ENCODE measurements around the gene CD99.

Gene CD99

GRCh38 chrX:2690856-2691542 is at the start of gene CD99:
Gene CD99, plus strand, starts transcription at chrX:2691295. Its CDS starts 66 bp downstream, at chrX:2691361.
- DNase-seq (ENCODE audit: low read depth in 2 of 2): peak; percentile 74 to 83

DNA sequence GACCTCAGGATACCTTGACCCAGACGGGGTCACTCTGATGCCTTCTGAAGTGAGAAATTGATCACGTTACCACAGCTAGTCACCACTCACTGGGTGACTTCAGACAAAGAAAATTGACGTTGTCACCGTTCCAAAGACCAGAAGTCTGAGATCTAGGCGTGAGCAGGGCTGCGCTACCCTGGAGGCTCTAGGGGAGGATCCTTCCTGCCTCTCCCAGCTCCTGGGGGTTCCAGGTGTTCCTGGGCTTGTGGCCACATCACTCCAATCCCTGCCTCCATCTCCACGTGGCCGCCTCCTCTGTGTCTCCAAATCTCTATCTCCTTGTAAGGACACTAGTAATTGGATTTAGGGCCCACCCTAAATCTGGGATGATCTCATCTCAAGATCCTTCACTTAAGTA is 48.9 kb upstream of the CD99 start:
- no peak for DNase-seq (ENCODE audit: low read depth in 2 of 2)

GRCh38 chrX:2642791-2643190 is 48.3 kb upstream of the CD99 start:
- DNase-seq (ENCODE audit: low read depth in 2 of 2): no peak

GRCh38 chrX:2643880-2644279 is 47.2 kb upstream of the CD99 start:
- DNase-seq (ENCODE audit: low read depth in 2 of 2): no peak

DNA sequence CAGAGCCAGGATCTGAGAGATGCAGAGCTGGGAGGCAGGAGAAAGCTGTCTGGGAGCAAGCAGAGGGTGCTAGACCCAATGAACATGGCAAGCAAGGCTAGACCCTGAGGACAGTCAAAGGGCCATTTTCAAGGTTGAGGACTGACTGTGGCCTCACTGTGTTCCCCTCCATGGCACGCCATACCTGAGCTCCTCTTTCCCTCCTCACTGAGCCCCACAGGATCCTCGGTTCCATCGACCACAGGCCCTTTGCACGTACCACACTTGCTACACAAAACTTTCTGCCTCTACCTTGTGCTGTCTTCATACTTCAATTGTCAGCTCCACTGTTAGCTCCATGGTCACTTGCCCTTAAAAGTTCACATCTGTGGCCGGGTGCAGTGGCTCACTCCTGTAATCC is 45.5 kb upstream of the CD99 start:
- DNase-seq (ENCODE audit: low read depth in 2 of 2): no peak

DNA sequence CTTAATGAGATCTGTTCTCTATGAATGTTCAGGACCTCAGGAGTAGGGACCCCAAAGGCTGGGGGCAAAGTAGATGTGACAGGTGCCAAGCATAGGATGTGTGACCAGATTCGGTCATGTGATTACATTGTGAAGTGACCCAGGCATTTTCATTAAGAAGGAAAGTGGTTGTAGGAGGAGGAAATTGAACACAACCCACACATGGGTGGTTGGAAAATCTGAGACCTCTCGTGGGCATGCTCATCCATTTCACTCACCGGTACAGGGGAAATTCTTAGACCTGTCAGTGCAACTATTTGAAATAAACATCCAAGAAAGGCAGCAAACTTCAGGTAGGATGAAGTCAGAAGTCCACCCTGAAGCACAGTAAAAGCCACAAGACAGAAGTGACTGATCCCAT is 43.5 kb upstream of the CD99 start:
- DNase-seq (ENCODE audit: low read depth in 2 of 2): no peak

GRCh38 chrX:2650037-2650436 is 41.1 kb upstream of the CD99 start:
- DNase-seq (ENCODE audit: low read depth in 2 of 2): no peak

- no peak for DNase-seq (ENCODE audit: low read depth in 2 of 2)
Observed at GRCh38 chrX:2650865-2651264, 40.2 kb upstream of the CD99 start.

DNA sequence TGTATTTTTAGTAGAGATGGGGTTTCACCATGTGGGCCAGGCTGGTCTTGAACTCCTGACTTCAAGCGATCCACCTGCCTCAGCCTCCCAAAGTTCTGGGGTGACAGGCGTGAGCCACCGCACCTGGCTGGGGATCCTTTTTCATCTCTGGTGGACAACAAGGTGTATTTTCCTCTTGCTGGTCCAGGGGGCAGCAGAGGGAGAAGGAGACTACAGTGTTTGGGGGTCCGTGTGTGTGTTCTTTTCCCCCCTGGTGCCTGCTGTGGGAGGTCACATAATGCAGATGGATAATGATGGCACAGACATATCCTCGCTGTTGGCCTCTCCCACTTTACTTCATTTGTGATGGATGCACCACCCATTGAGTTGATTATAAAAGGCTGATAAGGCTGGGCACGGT is 39.0 kb upstream of the CD99 start:
- no peak for DNase-seq (ENCODE audit: low read depth in 2 of 2)

- no peak for DNase-seq (ENCODE audit: low read depth in 2 of 2)
Observed at GRCh38 chrX:2654436-2655340, 36.4 kb upstream of the CD99 start.

DNA sequence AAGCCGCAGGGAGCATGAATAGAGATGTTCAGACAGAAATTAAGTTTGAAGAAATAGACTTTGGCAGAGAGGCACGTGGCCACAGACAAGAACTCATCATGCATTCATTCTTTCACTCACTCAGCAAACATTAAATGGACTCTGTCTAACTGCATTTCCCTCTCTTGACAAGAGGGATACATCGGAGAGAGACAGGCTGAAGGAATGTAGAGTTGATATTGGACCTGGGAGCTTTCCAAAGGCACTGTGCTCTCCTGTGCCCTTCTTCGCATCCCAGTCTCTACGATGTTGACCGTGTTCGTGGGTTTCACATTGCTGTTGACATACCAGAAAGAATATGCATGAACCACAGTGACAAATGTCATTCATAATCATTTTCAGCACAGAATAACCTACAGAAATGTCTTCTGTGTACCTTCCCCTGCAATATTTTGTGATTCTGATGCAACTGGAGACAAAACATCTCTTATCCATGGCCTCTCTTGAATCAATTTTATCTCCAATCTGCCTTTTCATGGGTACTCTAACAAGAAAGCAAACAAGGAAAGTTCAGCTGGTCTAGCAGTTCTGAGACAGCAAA is 34.7 kb upstream of the CD99 start:
- no peak for DNase-seq (ENCODE audit: low read depth in 2 of 2)

GRCh38 chrX:2657532-2658113 is 33.5 kb upstream of the CD99 start:
- no peak for DNase-seq (ENCODE audit: low read depth in 2 of 2)

- no peak for DNase-seq (ENCODE audit: low read depth in 2 of 2)
Observed at GRCh38 chrX:2658585-2659292, 32.4 kb upstream of the CD99 start.

DNA sequence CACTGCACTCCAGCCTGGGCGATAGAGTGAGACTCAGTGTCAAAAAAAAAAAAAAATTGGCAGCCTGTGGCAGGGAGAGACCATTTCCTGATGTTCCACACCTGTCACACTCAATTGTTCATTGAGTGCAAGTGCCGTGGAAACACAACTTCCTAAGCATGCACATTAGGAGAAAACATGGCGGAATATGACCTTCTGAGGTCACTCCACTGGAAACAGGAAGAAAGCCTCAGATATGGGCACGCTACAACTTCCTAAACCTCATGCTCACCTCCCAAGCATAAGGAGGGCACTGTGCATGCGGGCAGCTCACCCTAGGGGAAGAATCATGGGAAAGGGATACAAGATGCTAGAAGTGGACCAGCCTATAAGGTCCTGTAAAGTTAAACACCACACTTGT is 28.5 kb upstream of the CD99 start:
- DNase-seq (ENCODE audit: low read depth in 2 of 2): no peak

GRCh38 chrX:2664502-2664901 is 26.6 kb upstream of the CD99 start:
- no peak for DNase-seq (ENCODE audit: low read depth in 2 of 2)

DNA sequence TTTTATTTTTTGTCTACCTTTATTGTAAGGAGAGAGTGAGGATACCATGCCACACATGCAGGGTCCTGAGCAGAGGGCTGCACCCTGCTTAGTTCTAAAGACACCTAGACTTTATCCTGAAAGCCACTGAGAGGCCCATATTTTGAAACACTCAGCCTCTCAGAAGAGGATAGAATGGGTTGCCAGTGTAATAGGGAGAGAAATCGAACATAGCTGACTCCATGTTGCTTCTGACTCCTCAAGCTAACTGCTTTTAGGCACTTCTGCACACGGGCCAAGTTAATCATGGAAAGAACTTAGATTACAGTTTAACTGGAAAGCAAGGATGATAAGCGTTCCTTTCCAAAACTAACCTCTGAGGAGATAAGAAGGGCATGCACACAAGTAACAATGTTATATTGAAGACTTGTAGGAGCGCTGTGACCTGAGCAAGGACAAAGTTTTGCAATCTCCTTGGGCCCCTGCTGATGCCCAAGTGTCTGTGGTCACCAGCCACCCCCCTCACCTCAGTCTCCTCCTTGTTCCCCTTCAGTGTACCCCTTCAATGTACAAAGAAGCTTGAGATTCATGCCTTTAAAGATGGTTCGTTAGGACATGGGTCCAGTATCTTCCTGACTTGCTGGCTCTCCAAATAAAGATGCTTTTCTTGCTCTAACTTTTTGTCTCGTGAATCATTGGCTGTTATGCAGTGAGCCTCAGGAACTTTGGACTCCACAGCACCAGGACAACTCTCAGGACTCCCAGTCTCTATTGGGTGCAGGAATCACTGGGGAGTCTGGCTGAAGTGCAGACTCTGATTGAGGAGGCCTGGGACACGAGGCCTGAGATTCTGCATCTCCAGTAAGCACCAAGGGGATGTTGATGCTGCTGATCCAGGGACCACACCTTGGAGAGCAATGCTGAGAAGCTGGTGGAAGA is 25.4 kb upstream of the CD99 start:
- no peak for DNase-seq (ENCODE audit: low read depth in 2 of 2)

GRCh38 chrX:2666491-2666890 is 24.6 kb upstream of the CD99 start:
- no peak for DNase-seq (ENCODE audit: low read depth in 2 of 2)

- DNase-seq (ENCODE audit: low read depth in 2 of 2): no peak
Observed at GRCh38 chrX:2670978-2671377, 20.1 kb upstream of the CD99 start.

DNA sequence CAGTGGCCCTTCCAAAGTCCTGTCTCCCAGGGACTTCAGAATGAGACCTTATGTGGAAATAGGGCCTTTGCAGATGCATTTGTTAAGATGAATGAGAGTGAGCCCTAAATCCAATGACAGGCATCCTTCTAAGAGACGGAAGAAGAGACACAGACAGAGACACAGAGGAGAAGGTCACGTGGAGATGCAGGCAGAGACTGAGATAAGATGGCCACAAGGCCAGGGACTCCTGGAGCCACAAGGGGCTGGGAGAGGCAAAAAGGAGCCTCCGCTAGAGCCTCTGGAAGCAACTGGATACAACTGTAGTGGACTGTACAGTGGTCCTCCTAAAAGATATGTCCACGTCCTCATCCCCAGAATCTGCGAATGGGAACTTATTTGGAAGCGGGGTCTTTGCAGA is 19.0 kb upstream of the CD99 start:
- DNase-seq (ENCODE audit: low read depth in 2 of 2): no peak

- DNase-seq (ENCODE audit: low read depth in 2 of 2): no peak
Observed at GRCh38 chrX:2673611-2674010, 17.5 kb upstream of the CD99 start.

All from stimulated activated CD8-positive, alpha-beta memory T cell treated with anti-CD3 and anti-CD28 coated beads, Interleukin-2, amount 100 ng/mL, for 48 hours (primary cell).